Small intestine (tissue), 7 donors: Measurements from ENCODE around the gene DQX1. TPM values are rescaled to one million over a fixed set of nuclear protein-coding genes. Genes with fewer than 3 reads are reported as not detected.

Source experiments
- DNase-seq, 2 donors: peaks; one replicate each; pipeline versions ENCODE4 v3.0.0 to v3.0.0-alpha.2; 2013
- FAIRE-seq: peaks from 2 replicates; lab custom pipeline; 2012; peaks lifted over from hg19 to GRCh38; lab: Jason Lieb, UNC
- H3K27ac ChIP-seq, 3 donors: one replicate each; pipeline ENCODE4 v1.5.1; 2013; ENCODE audit warnings: low read length in 2 of 3, mild to moderate bottlenecking in 2 of 3, control low read depth in 1 of 3, inconsistent platforms in 1 of 3, low read depth in 1 of 3, moderate library complexity in 1 of 3
- H3K27me3 ChIP-seq, 3 donors: one replicate each; pipeline ENCODE4 v1.6.1; 2013; ENCODE audit warnings: low read length in 3 of 3, inconsistent platforms in 1 of 3; ENCODE audit not compliant: control insufficient read depth in 3 of 3, insufficient read depth in 3 of 3
- H3K36me3 ChIP-seq, 3 donors: one replicate each; pipeline ENCODE4 v1.6.1; 2013; ENCODE audit warnings: low read length in 3 of 3, inconsistent platforms in 1 of 3, low read depth in 1 of 3, mild to moderate bottlenecking in 1 of 3, moderate library complexity in 1 of 3; ENCODE audit not compliant: control insufficient read depth in 3 of 3, insufficient read depth in 2 of 3
- H3K4me1 ChIP-seq, 3 donors: one replicate each; pipeline ENCODE4 v1.6.1; 2013; ENCODE audit warnings: low read length in 2 of 3, inconsistent platforms in 1 of 3, low read depth in 1 of 3, mild to moderate bottlenecking in 1 of 3, moderate library complexity in 1 of 3; ENCODE audit not compliant: control insufficient read depth in 3 of 3, insufficient read depth in 2 of 3
- H3K4me3 ChIP-seq, 3 donors: one replicate each; pipeline ENCODE4 v1.5.1; 2013; ENCODE audit warnings: low read length in 3 of 3, control low read depth in 1 of 3, inconsistent platforms in 1 of 3, low read depth in 1 of 3, mild to moderate bottlenecking in 1 of 3, moderate library complexity in 1 of 3
- H3K9me3 ChIP-seq, 2 donors: one replicate each; pipeline ENCODE4 v1.6.1; 2013; ENCODE audit warnings: low read depth in 1 of 2, low read length in 1 of 2; ENCODE audit not compliant: control insufficient read depth in 2 of 2, insufficient read depth in 1 of 2
- WGBS, 3 donors: extraction: QIAGEN DNeasy Blood & Tissue Kit; methylation state at CpG; one replicate each; pipeline ENCODE4 v1.1.7; 2013; 5-methylcytosine and 5-hydroxymethylcytosine counted together
- polyA plus RNA-seq, 4 donors: library from polyadenylated mRNA; stranded (reverse) in 3 of 4; unstranded in 1 of 4; fragments of 200-250 nt in 3 of 4; fragments of 120-200 nt in 1 of 4; gene quantifications; one replicate each; pipeline versions ENCODE4 v1.2.1 to v1.2.3, GENCODE V29; 2013
- donor health status: healthy with polysubstance abuse.
- donor health status: control.
- donor health status: control.
- donor health status: Bipolar disorder and iron deficiency.
- donor health status: healthy.

Gene DQX1
- polyA plus RNA-seq, 4 donors, result 15.8 to 106 (median 39.6) TPM

GRCh38 chr2:74532222-74532621, 6.2 kb upstream of the DQX1 start:
- no peak overlapping the region for H3K27ac ChIP-seq
- H3K9me3 ChIP-seq, result no peaks in the 10 kb centered on the region
- FAIRE-seq (no peak), DNase-seq (peak; percentile 56 to 57)
- H3K36me3 ChIP-seq, result peaks cover 3 to 30% (median 5%) of the 10 kb centered on the region in 3 donors
- peaks cover 0 to 14% (median 0%) of the 10 kb centered on the region in 3 donors for H3K27me3 ChIP-seq
- peaks cover 0 to 13% (median 5%) of the 10 kb centered on the region in 3 donors for H3K4me1 ChIP-seq
- H3K4me3 ChIP-seq, result no peak overlapping the region

DNA sequence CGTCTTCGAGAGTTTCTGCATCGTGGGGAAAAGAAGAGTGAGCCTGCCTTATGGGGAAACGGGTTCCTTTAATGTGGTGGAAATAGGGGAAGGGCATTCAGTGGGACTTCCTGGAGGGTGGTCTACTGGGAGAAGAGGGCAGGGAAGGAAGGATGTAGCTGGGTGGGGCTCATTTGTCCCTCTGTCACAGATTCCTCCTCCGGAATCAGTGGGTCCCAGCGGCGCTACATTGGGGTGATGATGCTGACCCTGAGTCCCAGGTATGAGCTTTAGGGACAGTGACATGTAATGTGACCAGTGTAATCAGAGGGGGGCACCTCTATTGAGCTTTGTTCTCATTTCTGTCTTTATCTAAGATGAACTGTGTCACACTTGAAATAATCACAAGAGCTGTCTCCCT, 5.6 kb upstream of the DQX1 start:
- DNase-seq (no peak), FAIRE-seq (no peak)
- peaks cover 0 to 9% (median 0%) of the 10 kb centered on the region in 3 donors for H3K27me3 ChIP-seq
- H3K4me1 ChIP-seq, result peaks cover 0 to 13% (median 5%) of the 10 kb centered on the region in 3 donors
- 87 to 93% (median 92%) methylated on average over 7 of the region's 7 CpGs for WGBS, 3 donors
- no peak overlapping the region for H3K27ac ChIP-seq
- H3K36me3 ChIP-seq, result peaks cover 3 to 35% (median 5%) of the 10 kb centered on the region in 3 donors
- H3K4me3 ChIP-seq, result no peak overlapping the region
- H3K9me3 ChIP-seq, result peaks cover 0 to 2% of the 10 kb centered on the region in 2 donors

GRCh38 chr2:74530239-74531187, 4.5 kb upstream of the DQX1 start:
- peaks cover 0 to 1% (median 0%) of the 10 kb centered on the region in 3 donors for H3K27me3 ChIP-seq

DNA sequence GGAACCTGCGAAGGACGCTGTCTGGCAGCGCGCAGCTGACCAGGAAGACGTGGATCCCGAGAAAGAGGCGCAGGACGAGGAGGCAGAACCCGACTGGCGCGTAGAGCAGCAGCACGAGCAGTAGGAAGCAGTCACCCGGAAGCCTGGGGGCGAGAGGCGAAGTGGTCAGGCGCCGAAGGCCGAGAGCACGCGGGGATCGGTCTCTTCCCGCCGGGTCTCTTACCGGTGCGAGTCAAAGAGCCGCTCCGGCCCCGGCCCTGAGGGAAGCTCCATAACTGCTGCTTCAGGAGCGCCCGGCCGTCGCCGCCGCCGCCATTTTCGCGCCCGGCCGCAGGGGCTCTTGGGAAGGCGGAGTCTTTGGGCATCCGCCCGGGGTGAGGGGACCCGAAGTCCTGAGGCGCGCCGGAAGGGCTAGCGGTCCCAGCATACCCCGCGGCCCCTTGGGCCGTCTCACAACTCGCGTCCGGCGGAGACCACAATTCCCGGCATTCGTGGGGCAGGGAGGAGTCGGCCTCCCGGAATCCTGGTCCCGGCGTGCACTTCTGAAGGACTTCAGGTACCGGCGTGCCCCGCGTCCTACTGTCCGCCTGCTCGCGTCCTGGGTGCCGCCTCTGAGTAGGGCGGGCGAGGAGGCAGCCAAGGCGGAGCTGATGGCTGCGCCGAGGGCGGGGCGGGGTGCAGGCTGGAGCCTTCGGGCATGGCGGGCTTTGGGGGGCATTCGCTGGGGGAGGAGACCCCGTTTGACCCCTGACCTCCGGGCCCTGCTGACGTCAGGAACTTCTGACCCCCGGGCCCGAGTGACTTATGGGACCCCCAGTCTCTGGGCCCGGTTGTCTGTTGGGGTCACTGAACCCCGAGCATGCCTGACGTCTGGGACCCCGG, 3.6 kb upstream of the DQX1 start, which contains the start of the genes AUP1 and HTRA2:
Gene AUP1, minus strand, starts transcription at position 350 of the 882 bp plus-strand sequence. Its CDS starts 77 bp downstream, at position 273.
Gene HTRA2, plus strand, starts transcription at position 577 of the 882 bp plus-strand sequence. Its CDS starts 74 bp downstream, at position 651.
- Histone ChIP-seq H3K4me1 (peaks cover 0 to 24% (median 5%) of the 10 kb centered on the region in 3 donors), H3K9me3 (peaks cover 0 to 6% of the 10 kb centered on the region in 2 donors), H3K27ac (peak within 1 kb of the TSS; percentile 80 to 94 (median 82)), H3K4me3 (peak within 1 kb of the TSS; percentile 65 to 96 (median 83)), H3K27me3 (no peaks in the 10 kb centered on the region), H3K36me3 (peaks cover 3 to 48% (median 5%) of the 10 kb centered on the region in 3 donors)
- WGBS, 3 donors, result 0 to 1% (median 0%) methylated on average over 52 to 87 of the region's 87 CpGs
- DNase-seq, result peak; percentile 99
- no peak for FAIRE-seq

More at GRCh38 chr2:74530239-74531187, 4.5 kb upstream of the DQX1 start:
- Histone ChIP-seq H3K36me3 (peaks cover 3 to 45% (median 5%) of the 10 kb centered on the region in 3 donors), H3K9me3 (peaks cover 0 to 6% of the 10 kb centered on the region in 2 donors), H3K27ac (peak overlapping the region; percentile 28 to 94 (median 82)), H3K4me1 (peaks cover 0 to 19% (median 5%) of the 10 kb centered on the region in 3 donors), H3K4me3 (peak overlapping the region; percentile 65 to 96 (median 83))
- 1 to 3% (median 2%) methylated on average over 54 of the region's 54 CpGs for WGBS, 3 donors
- FAIRE-seq (no peak), DNase-seq (peak; percentile 62 to 73)

DNA sequence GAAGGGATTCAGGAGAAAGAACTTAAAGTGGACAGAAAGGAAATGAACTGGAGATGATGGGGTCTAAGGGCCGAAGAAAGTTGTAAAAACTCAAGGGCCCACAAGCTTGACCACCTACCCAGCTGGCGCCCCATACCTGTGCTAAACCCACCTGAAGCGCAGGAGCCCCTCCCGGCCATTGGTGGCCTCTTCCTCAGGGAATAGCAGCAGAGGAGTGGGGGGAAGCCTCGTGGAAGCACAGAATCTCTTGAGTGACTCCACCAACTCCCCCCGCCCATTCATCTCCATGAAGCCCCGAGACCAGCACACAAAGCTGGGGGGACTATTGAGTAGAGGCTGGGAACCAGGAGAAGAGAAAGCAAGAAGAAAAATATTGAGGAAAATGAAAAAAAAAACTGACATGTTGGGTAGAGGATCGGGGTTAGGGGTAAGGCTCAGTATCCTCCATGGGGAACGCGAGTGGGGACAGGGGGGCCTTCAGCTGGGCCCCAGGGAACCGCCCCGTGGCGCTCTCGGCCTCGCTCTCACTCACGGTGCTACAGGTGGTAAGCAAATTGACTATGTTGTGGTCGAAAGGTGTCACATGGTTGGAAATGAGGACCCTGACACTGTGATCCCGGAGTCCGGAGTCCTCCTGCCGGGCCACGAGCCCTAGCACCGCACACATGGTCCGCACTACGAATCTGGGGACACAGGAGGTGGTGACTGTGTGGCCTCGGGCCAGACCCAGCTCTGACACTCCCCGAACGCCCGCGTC, 2.7 kb upstream of the DQX1 start:
- Histone ChIP-seq H3K36me3 (peaks cover 3 to 46% (median 5%) of the 10 kb centered on the region in 3 donors), H3K27ac (peak overlapping the region; percentile 79 to 94 (median 80)), H3K4me3 (peak overlapping the region; percentile 65 to 96 (median 83)), H3K27me3 (no peaks in the 10 kb centered on the region), H3K4me1 (peaks cover 0 to 24% (median 5%) of the 10 kb centered on the region in 3 donors), H3K9me3 (peaks cover 0 to 6% of the 10 kb centered on the region in 2 donors)
- WGBS, 3 donors, result 12 to 15% (median 14%) methylated on average over 26 to 29 of the region's 29 CpGs
- no peak for DNase-seq
- FAIRE-seq, result no peak

DNA sequence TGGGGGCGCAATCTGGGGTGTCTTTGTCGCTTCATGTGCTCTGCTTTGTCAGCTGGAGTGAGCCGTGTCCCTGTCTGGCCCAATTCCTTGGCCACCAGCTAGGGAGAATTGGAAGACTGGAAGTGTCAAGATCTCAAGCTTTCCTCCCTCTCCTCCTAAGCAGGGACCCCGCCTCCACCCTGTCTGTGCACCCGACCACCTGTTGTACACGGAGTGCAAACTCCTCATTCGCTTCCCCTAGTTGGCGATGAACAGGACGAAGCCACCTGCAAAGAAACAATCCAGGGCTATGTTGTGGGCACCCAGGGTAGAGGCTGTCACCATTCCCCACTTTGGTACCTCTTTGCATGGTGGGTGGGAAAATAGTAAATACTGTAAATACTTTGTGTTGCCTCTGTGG, 1.7 kb upstream of the DQX1 start:
- Histone ChIP-seq H3K4me1 (peaks cover 0 to 24% (median 5%) of the 10 kb centered on the region in 3 donors), H3K36me3 (peaks cover 3 to 40% (median 5%) of the 10 kb centered on the region in 3 donors), H3K27ac (no peak overlapping the region), H3K4me3 (no peak overlapping the region), H3K27me3 (no peaks in the 10 kb centered on the region), H3K9me3 (peaks cover 0 to 6% of the 10 kb centered on the region in 2 donors)
- WGBS, 3 donors, result 88 to 93% (median 89%) methylated on average over 9 of the region's 9 CpGs
- FAIRE-seq (no peak), DNase-seq (no peak)

DNA sequence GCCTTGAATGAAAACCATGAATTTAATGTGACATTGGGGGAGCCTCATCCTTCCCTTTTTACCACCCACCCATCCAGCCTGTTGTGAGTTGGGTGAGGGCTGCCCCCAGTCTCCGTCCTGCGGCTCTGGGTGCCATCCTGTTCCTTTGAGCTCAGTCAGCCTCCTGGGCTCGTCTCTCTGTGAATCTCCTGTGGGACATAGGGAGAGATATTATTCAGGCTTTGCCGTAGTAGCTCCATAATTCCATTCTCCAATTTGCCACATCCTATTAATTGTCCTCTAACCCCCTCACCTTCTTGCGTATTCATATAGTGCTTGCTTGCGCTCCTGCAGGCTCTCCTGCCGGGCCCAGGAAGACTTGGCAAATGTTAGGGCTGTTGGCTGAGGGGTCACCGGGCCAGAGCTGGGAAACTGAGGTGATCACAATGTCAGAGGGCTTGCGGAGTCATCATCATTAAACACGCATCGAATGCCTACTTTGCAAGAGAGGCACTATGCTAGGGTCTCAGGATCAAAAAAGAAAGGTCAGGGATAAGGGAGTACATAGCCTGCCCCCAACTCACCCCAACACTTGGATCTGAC, 709 bp upstream of the DQX1 start:
- Histone ChIP-seq H3K4me1 (peaks cover 0 to 24% (median 5%) of the 10 kb centered on the region in 3 donors), H3K4me3 (no peak overlapping the region), H3K27ac (no peak overlapping the region), H3K27me3 (no peaks in the 10 kb centered on the region), H3K9me3 (peaks cover 0 to 6% of the 10 kb centered on the region in 2 donors), H3K36me3 (peaks cover 3 to 39% (median 12%) of the 10 kb centered on the region in 3 donors)
- WGBS, 3 donors, result 94 to 97% (median 96%) methylated on average over 11 of the region's 11 CpGs
- DNase-seq, result no peak
- FAIRE-seq, result no peak
